Thyroid gland (tissue), 4 donors: ENCODE data around the gene ECT2L. TPM values are rescaled to one million over a fixed set of nuclear protein-coding genes. Genes with fewer than 3 reads are reported as not detected.

Experiments used
- DNase-seq, 2 donors: peaks; one replicate each; pipeline ENCODE4 v3.0.0-alpha.2; 2019
- H3K27ac ChIP-seq, 3 donors: fragments of 200-600 bp; sonication (generic); 1 replicate in 2 of 3; 2 replicates in 1 of 3; pipeline ENCODE4 v1.5.1; 2016 to 2019; ENCODE audit warnings: mild to moderate bottlenecking in 1 of 3, moderate library complexity in 1 of 3
- H3K27me3 ChIP-seq: fragments of 200-600 bp; sonication (generic); one replicate; pipeline ENCODE4 v1.5.1; 2019
- H3K36me3 ChIP-seq, 2 donors: fragments of 200-600 bp; sonication (generic); one replicate each; pipeline ENCODE4 v1.5.1; 2016 to 2019
- H3K4me1 ChIP-seq, 2 donors: fragments of 200-600 bp; sonication (generic); one replicate each; pipeline ENCODE4 v1.5.1; 2017 to 2019
- H3K4me3 ChIP-seq, 3 donors: fragments of 200-600 bp; sonication (generic); replicated peaks in 1 of 3; 1 replicate in 2 of 3; 2 replicates in 1 of 3; pipeline ENCODE4 v1.5.1; 2016; ENCODE audit warnings: mild to moderate bottlenecking in 1 of 3
- H3K9me3 ChIP-seq: fragments of 200-600 bp; sonication (generic); one replicate; pipeline ENCODE4 v1.5.1; 2017
- POLR2A ChIP-seq, 2 donors: fragments of 450-650 bp; IDR thresholded peaks; one replicate each; pipeline ENCODE4 v1.6.1; 2017; ENCODE audit warnings: antibody characterized with exemption in 2 of 2, mild to moderate bottlenecking in 2 of 2, moderate library complexity in 1 of 2
- WGBS, 2 donors: methylation state at CpG; one replicate each; pipeline ENCODE4 v1.1.5; 2017; 5-methylcytosine and 5-hydroxymethylcytosine counted together
- intact Hi-C: fragments of 100-400 bp; cut with DNase I; formaldehyde crosslinking; loops from one replicate; pipeline ENCODE4 v1.15.1; 2023
- total RNA-seq, 4 donors: library from RNA; depleted of rRNA; stranded (reverse); fragments of >200 nt; gene quantifications; one replicate each; pipeline ENCODE4 v1.2.3, GENCODE V29; 2016
- TF ChIP-seq, protein P1 (sequence below), 6 experiments: fragments of 200-600 bp in 3 of 6; fragments of 450-650 bp in 3 of 6; sonication (generic) in 3 of 6; IDR thresholded peaks; one replicate each; pipeline ENCODE4 v1.5.1; 2016 to 2019; ENCODE audit warnings: antibody characterized with exemption in 6 of 6, mild to moderate bottlenecking in 2 of 6, inconsistent platforms in 1 of 6, moderate library complexity in 1 of 6

Gene ECT2L
- total RNA-seq, 4 donors from 2014 or later = 0.11 to 8.7 (median 0.16) TPM

DNA sequence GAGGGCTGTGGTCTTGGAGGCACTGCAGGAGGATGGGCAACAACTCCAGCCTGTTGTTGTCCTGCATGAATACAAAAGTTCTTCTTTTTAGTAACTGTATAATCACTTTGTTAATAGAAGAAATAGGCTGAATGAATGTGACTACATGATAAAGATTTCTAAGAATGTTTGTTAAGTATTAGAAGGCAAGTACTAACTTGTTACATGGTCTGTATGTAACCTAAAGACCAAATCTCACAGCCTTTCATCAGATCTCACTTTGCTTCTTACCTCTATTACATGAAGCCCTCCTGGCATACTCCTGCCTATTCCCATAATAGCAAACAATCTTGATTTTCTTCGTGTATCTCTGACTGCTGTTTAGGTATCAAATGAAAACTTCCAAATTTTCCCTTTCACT is 118.8 kb downstream of the ECT2L start:
- no peak for DNase-seq
- WGBS, 2 donors = 87 to 93% methylated on average over 1 of the region's 1 CpG
- Histone ChIP-seq H3K9me3 (no peaks in the 10 kb centered on the region), H3K4me1 (no peaks in the 10 kb centered on the region), H3K27ac (no peak overlapping the region), H3K4me3 (no peak overlapping the region), H3K36me3 (peaks cover 0 to 26% of the 10 kb centered on the region in 2 donors), H3K27me3 (no peaks in the 10 kb centered on the region)
- intact Hi-C loops = no loop called here
- TF ChIP-seq POLR2A (IDR thresholded peaks at IDR 0.05) = no peak
- TF ChIP-seq, protein P1, sequence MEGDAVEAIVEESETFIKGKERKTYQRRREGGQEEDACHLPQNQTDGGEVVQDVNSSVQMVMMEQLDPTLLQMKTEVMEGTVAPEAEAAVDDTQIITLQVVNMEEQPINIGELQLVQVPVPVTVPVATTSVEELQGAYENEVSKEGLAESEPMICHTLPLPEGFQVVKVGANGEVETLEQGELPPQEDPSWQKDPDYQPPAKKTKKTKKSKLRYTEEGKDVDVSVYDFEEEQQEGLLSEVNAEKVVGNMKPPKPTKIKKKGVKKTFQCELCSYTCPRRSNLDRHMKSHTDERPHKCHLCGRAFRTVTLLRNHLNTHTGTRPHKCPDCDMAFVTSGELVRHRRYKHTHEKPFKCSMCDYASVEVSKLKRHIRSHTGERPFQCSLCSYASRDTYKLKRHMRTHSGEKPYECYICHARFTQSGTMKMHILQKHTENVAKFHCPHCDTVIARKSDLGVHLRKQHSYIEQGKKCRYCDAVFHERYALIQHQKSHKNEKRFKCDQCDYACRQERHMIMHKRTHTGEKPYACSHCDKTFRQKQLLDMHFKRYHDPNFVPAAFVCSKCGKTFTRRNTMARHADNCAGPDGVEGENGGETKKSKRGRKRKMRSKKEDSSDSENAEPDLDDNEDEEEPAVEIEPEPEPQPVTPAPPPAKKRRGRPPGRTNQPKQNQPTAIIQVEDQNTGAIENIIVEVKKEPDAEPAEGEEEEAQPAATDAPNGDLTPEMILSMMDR (IDR thresholded peaks at IDR 0.05) = no peak

DNA sequence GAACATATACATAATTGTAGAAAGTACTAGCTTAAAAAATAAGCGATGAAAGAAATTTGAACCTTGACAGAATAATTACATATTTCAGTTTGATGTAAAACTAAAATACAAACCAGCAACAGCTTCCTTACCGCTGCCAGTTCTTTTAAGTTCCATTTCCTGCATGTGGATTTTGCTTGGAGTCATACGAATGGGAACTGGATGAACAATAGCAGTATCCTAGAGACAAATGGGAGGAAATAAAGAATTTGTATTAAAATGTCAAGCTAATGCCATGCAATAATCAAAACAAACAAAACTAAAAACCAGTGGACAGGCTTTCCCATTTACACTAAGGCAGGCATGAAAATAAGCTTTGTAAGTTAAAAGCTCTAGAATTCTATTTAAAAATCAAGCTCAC is 125.0 kb downstream of the ECT2L start:
- TF ChIP-seq, protein P1 (IDR thresholded peaks at IDR 0.05) = no peak
- no peak for TF ChIP-seq POLR2A (IDR thresholded peaks at IDR 0.05)
- H3K27ac ChIP-seq = no peak overlapping the region
- intact Hi-C loops = no loop called here
- no peak overlapping the region for H3K4me3 ChIP-seq
- peaks cover 0 to 4% of the 10 kb centered on the region in 2 donors for H3K36me3 ChIP-seq
- no peaks in the 10 kb centered on the region for H3K9me3 ChIP-seq
- DNase-seq = no peak
- no peaks in the 10 kb centered on the region for H3K27me3 ChIP-seq
- WGBS, 2 donors = 77 to 88% methylated on average over 3 of the region's 3 CpGs
- no peaks in the 10 kb centered on the region for H3K4me1 ChIP-seq

DNA sequence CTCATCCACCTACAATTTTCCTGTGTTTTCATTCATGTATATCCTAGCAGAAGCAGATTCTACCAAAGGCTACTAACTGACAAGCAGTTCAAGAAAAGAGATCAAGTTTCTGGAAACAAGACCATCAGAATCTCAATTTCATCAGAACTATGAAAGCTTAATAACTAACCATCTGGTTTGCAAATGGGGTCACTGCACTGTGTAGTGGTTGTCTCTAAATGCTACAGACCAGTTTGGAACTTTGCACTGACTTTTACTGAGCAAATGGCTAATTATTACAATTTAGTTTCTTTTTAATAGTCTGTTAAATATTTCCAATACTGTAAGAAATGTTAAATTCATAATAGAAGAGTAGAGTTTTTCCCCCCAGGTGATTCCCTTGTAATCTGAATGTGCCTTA is 127.7 kb downstream of the ECT2L start:
- intact Hi-C loops = no loop called here
- Histone ChIP-seq H3K4me1 (no peaks in the 10 kb centered on the region), H3K9me3 (no peaks in the 10 kb centered on the region), H3K36me3 (peaks cover 1 to 4% of the 10 kb centered on the region in 2 donors), H3K4me3 (no peak overlapping the region), H3K27me3 (no peaks in the 10 kb centered on the region), H3K27ac (no peak overlapping the region)
- no peak for TF ChIP-seq POLR2A (IDR thresholded peaks at IDR 0.05)
- TF ChIP-seq, protein P1 (IDR thresholded peaks at IDR 0.05) = no peak
- DNase-seq = no peak

DNA sequence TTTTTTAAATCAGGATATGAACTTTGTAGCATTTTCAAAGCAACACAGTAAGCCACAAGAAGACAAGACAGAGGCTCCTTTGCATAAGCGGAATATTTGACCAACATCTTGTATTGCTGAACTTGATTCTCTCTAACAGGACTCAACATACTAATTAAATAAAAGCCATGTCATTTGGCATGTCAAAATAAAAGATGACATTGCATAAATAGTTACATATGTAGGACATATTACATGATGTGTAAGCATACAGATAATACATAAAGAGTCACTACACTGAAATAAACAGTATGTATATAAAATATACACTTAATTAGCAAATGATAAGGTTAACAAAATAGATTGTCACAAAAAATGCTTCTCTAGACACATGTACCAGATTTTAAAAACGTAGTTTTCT is 129.9 kb downstream of the ECT2L start:
- H3K27me3 ChIP-seq = no peaks in the 10 kb centered on the region
- H3K27ac ChIP-seq = no peak overlapping the region
- H3K4me3 ChIP-seq = no peak overlapping the region
- no peaks in the 10 kb centered on the region for H3K9me3 ChIP-seq
- H3K4me1 ChIP-seq = no peaks in the 10 kb centered on the region
- TF ChIP-seq, protein P1 (IDR thresholded peaks at IDR 0.05) = no peak
- no peak for TF ChIP-seq POLR2A (IDR thresholded peaks at IDR 0.05)
- 90 to 93% methylated on average over 2 of the region's 2 CpGs for WGBS, 2 donors
- peaks cover 0 to 11% of the 10 kb centered on the region in 2 donors for H3K36me3 ChIP-seq
- intact Hi-C loops = no loop called here
- no peak for DNase-seq

DNA sequence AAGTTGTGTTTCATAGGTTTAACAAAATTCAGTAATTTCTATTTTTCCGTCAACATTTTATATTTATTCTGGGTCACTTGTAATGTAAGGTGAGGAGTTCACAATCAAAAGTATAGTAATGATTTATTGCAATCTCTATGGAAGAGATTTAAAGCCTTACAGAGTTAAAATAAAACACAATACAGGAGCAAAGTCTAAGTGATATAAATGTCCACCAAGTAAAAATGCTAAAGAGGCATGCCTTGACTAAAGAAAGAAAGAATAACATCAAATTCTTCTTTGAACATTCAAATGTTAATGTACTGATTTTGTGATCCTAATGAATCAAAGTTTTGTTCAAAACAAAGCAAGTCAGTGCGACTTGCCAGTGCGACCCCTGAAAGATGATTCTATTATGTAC is 130.7 kb downstream of the ECT2L start:
- H3K27me3 ChIP-seq = no peaks in the 10 kb centered on the region
- no peak overlapping the region for H3K4me3 ChIP-seq
- no peak for TF ChIP-seq POLR2A (IDR thresholded peaks at IDR 0.05)
- TF ChIP-seq, protein P1 (IDR thresholded peaks at IDR 0.05) = no peak
- DNase-seq = no peak
- intact Hi-C loops = no loop called here
- H3K4me1 ChIP-seq = no peaks in the 10 kb centered on the region
- no peak overlapping the region for H3K27ac ChIP-seq
- no peaks in the 10 kb centered on the region for H3K9me3 ChIP-seq
- H3K36me3 ChIP-seq = peaks cover 0 to 11% of the 10 kb centered on the region in 2 donors
- 94% methylated on average over 3 of the region's 3 CpGs for WGBS, 2 donors
